Erythroblast (primary cell): ENCODE measurements around the gene OR10H5.
"Not testable (repeated sequence)": the region's sequence is repeated elsewhere in the genome, so short reads cannot be mapped to it uniquely, and the experiment has no call there.

Source experiments
- DNase-seq, 2 experiments: peaks; one replicate each; lab custom pipeline; 2025; lab: John Stamatoyannopoulos, UW
- GATA1 ChIP-seq: IDR thresholded peaks from 2 replicates; pipeline ENCODE4 v1.6.1; 2011; ENCODE audit warnings: low read depth, mild to moderate bottlenecking, control low read depth, low read length, moderate library complexity
- POLR2A ChIP-seq: IDR thresholded peaks from 2 replicates; pipeline ENCODE4 v1.6.1; 2011; ENCODE audit warnings: mild to moderate bottlenecking, low read length

OR10H5 gene

GRCh38 chr19:15843203-15843893 is 55.9 kb downstream of the OR10H5 start:
- no peak for TF ChIP-seq POLR2A
- DNase-seq = no peak

- DNase-seq = not testable (repeated sequence)
These were observed 56.4 kb downstream of the OR10H5 start for GRCh38 chr19:15843894-15844222.

- DNase-seq = no peak
- TF ChIP-seq GATA1 (no peak), POLR2A (no peak)
These were observed 59.5 kb downstream of the OR10H5 start for GRCh38 chr19:15846923-15847322.

- TF ChIP-seq POLR2A (no peak), GATA1 (no peak)
- DNase-seq = no peak
These were observed 62.9 kb downstream of the OR10H5 start for GRCh38 chr19:15850385-15850784.
